Keratinocyte (primary cell): ENCODE measurements around the gene DNPH1.

Experiments
- CTCF ChIP-seq, 3 experiments: IDR thresholded peaks in 1 of 3; conservative IDR thresholded peaks in 1 of 3; optimal IDR thresholded peaks in 1 of 3; 2 replicates in 2 of 3; 3 replicates in 1 of 3; pipeline versions ENCODE3 to v1.5.1; 2011; ENCODE audit warnings: low read length in 3 of 3, mild to moderate bottlenecking in 3 of 3, moderate library complexity in 2 of 3, control low read depth in 1 of 3, inconsistent platforms in 1 of 3; ENCODE audit not compliant: insufficient read depth in 2 of 3; ENCODE audit errors: extremely low read depth in 1 of 3
- EZH2 ChIP-seq: IDR thresholded peaks from one replicate; pipeline ENCODE4 v1.6.1; 2012; ENCODE audit warnings: inconsistent platforms, mild to moderate bottlenecking, low read length, moderate library complexity

GRCh38 chr6:43277306-43277642 is 48.0 kb upstream of the DNPH1 start:
- TF ChIP-seq CTCF (optimal IDR thresholded peaks at IDR 0.05 in 1 of 3, IDR thresholded peaks at IDR 0.05 in 1 of 3, conservative IDR thresholded peaks at IDR 0.05 in 1 of 3; ENCODE audit: extremely low read depth in 1 of 3, insufficient read depth in 2 of 3, low read length in 3 of 3) (no peak), EZH2 (no peak)
